H1 (cell line): ENCODE data around the gene PHF14. TPM values are rescaled to one million over a fixed set of nuclear protein-coding genes. Genes with fewer than 3 reads are reported as not detected.

Experiments
- ASH2L ChIP-seq: fragments of 200-600, 300-600 bp; sonication (generic); IDR thresholded peaks from one replicate; pipeline ENCODE4 v1.7.1; 2017; ENCODE audit warnings: low read length
- CHD2 ChIP-seq: IDR thresholded peaks from 2 replicates; pipeline ENCODE4 v1.6.1; 2012; ENCODE audit warnings: low read length, improper control_type of control experiment
- EP300 ChIP-seq, 2 experiments: IDR thresholded peaks; 1 replicate in 1 of 2; 2 replicates in 1 of 2; pipeline ENCODE4 v1.6.1; 2011 to 2012; ENCODE audit warnings: low read depth in 2 of 2, low read length in 2 of 2, mild to moderate bottlenecking in 2 of 2, borderline replicate concordance in 1 of 2, inconsistent platforms in 1 of 2, moderate library complexity in 1 of 2
- FOSL1 ChIP-seq: IDR thresholded peaks from 2 replicates; pipeline ENCODE4 v1.6.1; 2011; ENCODE audit warnings: mild to moderate bottlenecking, low read depth, low read length, moderate library complexity; ENCODE audit not compliant: insufficient read depth
- GTF2F1 ChIP-seq: IDR thresholded peaks from 2 replicates; pipeline ENCODE4 v1.6.1; 2012; ENCODE audit warnings: low read depth, low read length, improper control_type of control experiment, borderline replicate concordance
- JUN ChIP-seq: IDR thresholded peaks from 2 replicates; pipeline ENCODE4 v1.6.1; 2011; ENCODE audit warnings: low read depth, mild to moderate bottlenecking, improper control_type of control experiment, low read length
- MAX ChIP-seq: IDR thresholded peaks from 2 replicates; pipeline ENCODE4 v1.6.1; 2012; ENCODE audit warnings: inconsistent platforms
- NANOG ChIP-seq: IDR thresholded peaks from 2 replicates; pipeline ENCODE4 v1.6.1; 2011; ENCODE audit warnings: low read length, low read depth, mild to moderate bottlenecking, inconsistent platforms; ENCODE audit not compliant: insufficient read depth, poor library complexity, severe bottlenecking
- RAD21 ChIP-seq, 2 experiments: IDR thresholded peaks in 1 of 2; conservative IDR thresholded peaks in 1 of 2; 2 replicates each; pipeline ENCODE4 v1.6.1; 2011; ENCODE audit warnings: low read depth in 2 of 2, low read length in 2 of 2, improper control_type of control experiment in 1 of 2, inconsistent platforms in 1 of 2, mild to moderate bottlenecking in 1 of 2, moderate library complexity in 1 of 2
- RBBP5 ChIP-seq: IDR thresholded peaks from 2 replicates; pipeline ENCODE4 v1.7.1; 2012; ENCODE audit warnings: low read depth, mild to moderate bottlenecking, inconsistent platforms, low read length, moderate library complexity, borderline replicate concordance
- RXRA ChIP-seq: IDR thresholded peaks from 2 replicates; pipeline ENCODE4 v1.6.1; 2011; ENCODE audit warnings: low read depth, mild to moderate bottlenecking, low read length, moderate library complexity; ENCODE audit not compliant: insufficient read depth
- SIN3A ChIP-seq, 2 experiments: IDR thresholded peaks in 1 of 2; conservative IDR thresholded peaks in 1 of 2; 2 replicates each; pipeline ENCODE4 v1.6.1; 2011 to 2012; ENCODE audit warnings: low read length in 2 of 2, improper control_type of control experiment in 1 of 2, low read depth in 1 of 2, mild to moderate bottlenecking in 1 of 2
- SP2 ChIP-seq: IDR thresholded peaks from 2 replicates; pipeline ENCODE4 v1.6.1; 2012; ENCODE audit warnings: mild to moderate bottlenecking, low read length, inconsistent platforms
- SUZ12 ChIP-seq: fragments of 200-600 bp; sonication (generic); IDR thresholded peaks from 2 replicates; pipeline ENCODE4 v1.6.1; 2012; ENCODE audit warnings: mild to moderate bottlenecking, inconsistent platforms, low read length, moderate library complexity, mixed read lengths
- YY1 ChIP-seq: IDR thresholded peaks from 2 replicates; pipeline ENCODE4 v1.6.1; 2011; ENCODE audit warnings: low read depth, mild to moderate bottlenecking, low read length
- polyA plus RNA-seq, 7 experiments: library from polyadenylated mRNA; depleted of rRNA in 3 of 7; stranded (reverse) in 5 of 7; unstranded in 2 of 7; fragments of >200 nt in 5 of 7; fragments of 200-250 nt in 2 of 7; gene quantifications; 1 replicate in 5 of 7; 2 replicates in 1 of 7; 4 replicates in 1 of 7; pipeline versions ENCODE4 v1.2.1 to v1.2.3, GENCODE V29; 2011 to 2013; ENCODE audit warnings: missing spikeins in 2 of 7, mixed read lengths in 2 of 7
- total RNA-seq: library from RNA; stranded (reverse); fragmentation: NEBNext Ultra II Directional; extraction: Animal tissue kit (Norgen Biotek cat#: 25700); gene quantifications from 2 replicates; pipeline ENCODE4 v1.2.1, GENCODE V29; 2021
- TF ChIP-seq, protein P1 (sequence below): IDR thresholded peaks from 2 replicates; pipeline ENCODE4 v1.6.1; 2012; ENCODE audit warnings: inconsistent platforms
- TF ChIP-seq, protein P2 (sequence below), 3 experiments: IDR thresholded peaks; 1 replicate in 2 of 3; 2 replicates in 1 of 3; pipeline versions ENCODE4 v1.5.1 to v1.6.1; 2011; ENCODE audit warnings: low read length in 3 of 3, mild to moderate bottlenecking in 3 of 3, inconsistent platforms in 2 of 3, low read depth in 1 of 3, moderate library complexity in 1 of 3; ENCODE audit not compliant: insufficient read depth in 1 of 3; ENCODE audit errors: control extremely low read depth in 1 of 3

Gene PHF14
- total and polyA plus RNA-seq, 2 of the 8 experiments (the other 6 are each of a cell fraction or from before 2014, with no cell fraction given) = 17.9 to 70.6 TPM

DNA sequence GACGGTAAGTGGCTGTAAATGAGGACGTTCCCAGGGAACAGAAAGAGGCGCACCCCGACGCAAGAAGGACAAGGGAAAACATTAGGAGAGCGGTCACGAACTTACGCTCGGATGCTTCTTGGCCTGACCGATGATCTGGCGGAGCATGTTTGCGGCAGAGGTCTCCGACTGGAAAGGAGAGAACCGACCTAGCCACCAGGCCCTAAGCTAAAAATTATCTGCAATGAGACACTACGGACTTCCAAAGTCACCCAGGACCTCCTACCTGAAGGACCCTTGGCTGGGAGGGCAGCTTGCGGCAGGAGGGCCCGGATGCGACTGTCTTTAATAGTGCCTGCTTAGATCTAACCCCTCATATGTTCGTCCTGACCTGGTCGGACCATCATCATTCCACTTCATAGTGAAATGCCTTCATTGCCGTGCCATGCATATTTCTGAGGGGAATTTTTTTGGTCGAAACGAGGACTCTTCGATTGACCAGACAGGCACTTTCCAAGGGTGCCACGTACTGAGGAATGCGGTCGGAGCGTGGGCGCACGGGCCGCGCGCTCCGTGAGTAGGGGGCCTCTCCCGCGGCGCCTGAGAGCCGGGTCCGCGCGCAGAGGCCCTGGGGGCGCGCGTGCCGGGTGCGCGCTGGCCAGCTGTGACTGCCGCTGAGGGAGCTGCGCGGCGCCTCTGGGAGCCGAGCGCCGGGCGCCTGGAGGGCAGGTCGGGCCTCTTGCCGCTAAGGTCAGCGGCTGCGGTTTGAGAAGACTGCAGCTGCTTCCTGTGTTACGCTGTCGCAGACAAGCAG lies 33.6 kb upstream of the PHF14 start (continued):
- no peak for TF ChIP-seq SUZ12
- TF ChIP-seq NANOG = no peak
- TF ChIP-seq RAD21 (IDR thresholded peaks at IDR 0.05 in 1 of 2, conservative IDR thresholded peaks at IDR 0.05 in 1 of 2; ENCODE audit: low read depth in 2 of 2, low read length in 2 of 2) = 0 out of 4 replicates have a peak, but pooled peaks of 1 of the 2 experiments have one; percentile 18
- TF ChIP-seq, protein P1, sequence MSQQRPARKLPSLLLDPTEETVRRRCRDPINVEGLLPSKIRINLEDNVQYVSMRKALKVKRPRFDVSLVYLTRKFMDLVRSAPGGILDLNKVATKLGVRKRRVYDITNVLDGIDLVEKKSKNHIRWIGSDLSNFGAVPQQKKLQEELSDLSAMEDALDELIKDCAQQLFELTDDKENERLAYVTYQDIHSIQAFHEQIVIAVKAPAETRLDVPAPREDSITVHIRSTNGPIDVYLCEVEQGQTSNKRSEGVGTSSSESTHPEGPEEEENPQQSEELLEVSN = no peak
- no peak; the same call in none of the 2 replicates for TF ChIP-seq RBBP5
- TF ChIP-seq, protein P2, sequence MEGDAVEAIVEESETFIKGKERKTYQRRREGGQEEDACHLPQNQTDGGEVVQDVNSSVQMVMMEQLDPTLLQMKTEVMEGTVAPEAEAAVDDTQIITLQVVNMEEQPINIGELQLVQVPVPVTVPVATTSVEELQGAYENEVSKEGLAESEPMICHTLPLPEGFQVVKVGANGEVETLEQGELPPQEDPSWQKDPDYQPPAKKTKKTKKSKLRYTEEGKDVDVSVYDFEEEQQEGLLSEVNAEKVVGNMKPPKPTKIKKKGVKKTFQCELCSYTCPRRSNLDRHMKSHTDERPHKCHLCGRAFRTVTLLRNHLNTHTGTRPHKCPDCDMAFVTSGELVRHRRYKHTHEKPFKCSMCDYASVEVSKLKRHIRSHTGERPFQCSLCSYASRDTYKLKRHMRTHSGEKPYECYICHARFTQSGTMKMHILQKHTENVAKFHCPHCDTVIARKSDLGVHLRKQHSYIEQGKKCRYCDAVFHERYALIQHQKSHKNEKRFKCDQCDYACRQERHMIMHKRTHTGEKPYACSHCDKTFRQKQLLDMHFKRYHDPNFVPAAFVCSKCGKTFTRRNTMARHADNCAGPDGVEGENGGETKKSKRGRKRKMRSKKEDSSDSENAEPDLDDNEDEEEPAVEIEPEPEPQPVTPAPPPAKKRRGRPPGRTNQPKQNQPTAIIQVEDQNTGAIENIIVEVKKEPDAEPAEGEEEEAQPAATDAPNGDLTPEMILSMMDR (IDR thresholded peaks at IDR 0.05; ENCODE audit: control extremely low read depth in 1 of 3, insufficient read depth in 1 of 3, low read depth in 1 of 3, low read length in 3 of 3) = no peak
- TF ChIP-seq MAX = no peak; the same call in 1 of the 2 replicates
- TF ChIP-seq YY1 = no peak
- no peak for TF ChIP-seq RXRA
- no peak; the same call in 1 of the 2 replicates for TF ChIP-seq GTF2F1
- no peak for TF ChIP-seq CHD2
- TF ChIP-seq SIN3A (conservative IDR thresholded peaks at IDR 0.05 in 1 of 2, IDR thresholded peaks at IDR 0.05 in 1 of 2; ENCODE audit: low read depth in 1 of 2, low read length in 2 of 2) = peak; percentile 20 to 57; a peak in 1 of 4 replicates
- no peak for TF ChIP-seq FOSL1
- no peak for TF ChIP-seq JUN
- TF ChIP-seq SP2 = no peak
- no peak for TF ChIP-seq EP300 (IDR thresholded peaks at IDR 0.05; ENCODE audit: borderline replicate concordance in 1 of 2, low read depth in 2 of 2, low read length in 2 of 2)
- peak; percentile 91 for TF ChIP-seq ASH2L
